ES-I3 (cell line): Measurements from ENCODE around the gene ANKRD6.

Experiments used
- H3K36me3 ChIP-seq: 2 replicates; pipeline ENCODE4 v1.6.1; 2013; ENCODE audit warnings: mild to moderate bottlenecking, low read length, control low read depth, moderate library complexity; ENCODE audit not compliant: insufficient read depth
- H3K4me1 ChIP-seq: 2 replicates; pipeline ENCODE4 v1.6.1; 2013; ENCODE audit warnings: mild to moderate bottlenecking, control low read depth, low read length; ENCODE audit not compliant: insufficient read depth
- H3K9ac ChIP-seq: 2 replicates; pipeline ENCODE4 v1.6.1; 2013; ENCODE audit warnings: low read depth, mild to moderate bottlenecking, low read length, moderate library complexity
- H3K9me3 ChIP-seq: 2 replicates; pipeline ENCODE4 v1.6.1; 2013; ENCODE audit warnings: mild to moderate bottlenecking, low read length, moderate library complexity; ENCODE audit not compliant: control insufficient read depth, insufficient read depth

Gene ANKRD6

DNA sequence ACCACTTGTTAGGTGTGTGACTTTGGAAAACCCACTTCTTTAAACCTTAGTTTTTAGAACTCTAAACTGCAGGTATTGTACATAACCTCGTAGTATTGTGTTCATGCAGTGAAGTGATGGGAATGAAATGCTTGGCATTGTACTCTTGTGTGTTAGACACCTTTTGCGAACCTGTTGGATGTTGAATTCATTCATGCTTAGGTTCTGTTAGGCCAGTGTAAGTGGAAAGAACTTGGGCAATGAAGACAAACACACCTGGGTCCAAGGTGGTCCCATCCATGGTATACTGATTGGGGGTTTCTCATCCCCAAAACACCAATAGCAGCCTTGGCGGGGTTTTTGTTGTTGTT is 1.2 kb downstream of the ANKRD6 start:
- Histone ChIP-seq H3K36me3 (no peaks in the 10 kb centered on the region), H3K4me1 (no peaks in the 10 kb centered on the region; the same call in 1 of the 2 replicates), H3K9me3 (no peaks in the 10 kb centered on the region), H3K9ac (peak overlapping the region; percentile 80; the same call in 1 of the 2 replicates)

DNA sequence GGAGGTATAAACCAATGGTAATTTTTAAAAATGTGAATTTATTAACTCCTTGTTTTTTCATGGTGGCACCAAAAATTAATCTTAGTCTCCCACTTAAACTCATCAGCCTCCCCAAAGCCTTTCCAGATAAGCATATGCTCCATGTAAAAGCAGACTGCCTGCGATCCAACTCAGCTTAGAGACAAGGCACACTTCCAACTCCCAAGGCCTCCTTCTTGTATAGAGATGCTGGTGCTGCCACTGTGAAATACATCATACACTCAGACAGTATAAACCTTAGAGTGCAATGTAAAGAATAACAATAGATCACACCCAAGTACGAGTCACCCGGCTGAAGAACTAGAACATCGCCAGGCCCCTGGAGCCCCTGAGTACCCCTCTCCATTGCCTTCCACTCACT is 2.0 kb downstream of the ANKRD6 start:
- Histone ChIP-seq H3K9me3 (no peaks in the 10 kb centered on the region), H3K4me1 (no peaks in the 10 kb centered on the region; the same call in 1 of the 2 replicates), H3K36me3 (no peaks in the 10 kb centered on the region), H3K9ac (no peak overlapping the region)

DNA sequence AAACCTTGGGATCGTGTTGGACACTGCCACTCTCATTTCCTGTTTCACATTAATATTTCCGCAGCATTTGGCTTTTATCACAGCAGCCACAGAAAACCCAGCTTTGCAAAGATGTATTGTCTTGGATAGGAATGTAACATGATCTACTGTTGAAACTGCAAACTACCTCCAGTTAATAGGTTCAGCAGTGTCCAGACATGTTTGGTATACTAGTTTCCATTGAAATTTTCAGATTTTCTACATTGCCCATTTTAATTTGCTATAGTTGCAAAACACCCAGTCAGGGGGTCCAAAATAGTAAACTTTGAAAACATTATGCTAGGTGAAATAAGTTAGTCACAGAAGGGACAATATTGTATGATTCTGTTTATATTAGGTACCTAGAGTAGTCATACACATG is 3.3 kb downstream of the ANKRD6 start:
- Histone ChIP-seq H3K9ac (no peak overlapping the region), H3K36me3 (no peaks in the 10 kb centered on the region), H3K4me1 (no peaks in the 10 kb centered on the region; the same call in 1 of the 2 replicates), H3K9me3 (no peaks in the 10 kb centered on the region)

DNA sequence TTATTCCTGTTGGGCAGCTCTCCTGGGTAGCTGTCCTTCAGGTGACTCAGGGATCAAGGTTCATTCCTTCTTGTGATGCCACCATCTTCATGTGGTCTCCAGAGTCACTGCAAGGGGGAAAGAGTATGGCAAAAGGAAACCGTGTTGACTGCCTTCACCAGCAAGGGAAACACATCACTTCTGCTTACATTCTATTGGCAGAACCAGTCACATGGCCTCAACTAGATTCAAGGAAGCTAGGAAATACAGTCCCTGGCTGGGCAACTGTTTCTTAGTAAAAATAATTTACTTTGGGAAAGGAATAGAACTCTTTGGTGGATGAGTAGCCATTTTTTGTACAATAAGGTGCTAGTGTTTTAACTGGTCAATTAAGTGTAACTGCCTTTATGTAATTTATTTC is 5.3 kb downstream of the ANKRD6 start:
- Histone ChIP-seq H3K36me3 (no peaks in the 10 kb centered on the region), H3K9ac (no peak overlapping the region), H3K4me1 (no peaks in the 10 kb centered on the region; the same call in 1 of the 2 replicates), H3K9me3 (no peaks in the 10 kb centered on the region)

DNA sequence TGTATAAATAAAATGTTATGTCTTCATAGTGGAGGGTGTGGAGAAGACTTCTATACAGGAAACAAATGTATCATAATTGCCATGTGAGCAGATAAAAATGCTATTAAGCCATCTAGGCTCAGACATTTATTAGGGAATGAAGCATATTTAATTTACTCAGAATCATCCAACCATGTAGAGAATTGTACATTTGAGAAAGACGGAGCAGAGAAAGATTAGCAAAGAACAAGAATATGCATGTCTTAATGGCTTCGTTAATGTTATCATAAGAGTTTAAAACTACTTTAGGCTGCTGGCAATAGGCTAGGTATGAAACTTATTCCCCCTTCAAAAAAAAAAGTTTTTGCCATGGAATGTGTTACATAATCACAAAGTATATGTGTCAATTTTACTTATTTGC is 6.1 kb downstream of the ANKRD6 start:
- Histone ChIP-seq H3K4me1 (no peaks in the 10 kb centered on the region; the same call in 1 of the 2 replicates), H3K36me3 (no peaks in the 10 kb centered on the region), H3K9me3 (no peaks in the 10 kb centered on the region), H3K9ac (no peak overlapping the region)

DNA sequence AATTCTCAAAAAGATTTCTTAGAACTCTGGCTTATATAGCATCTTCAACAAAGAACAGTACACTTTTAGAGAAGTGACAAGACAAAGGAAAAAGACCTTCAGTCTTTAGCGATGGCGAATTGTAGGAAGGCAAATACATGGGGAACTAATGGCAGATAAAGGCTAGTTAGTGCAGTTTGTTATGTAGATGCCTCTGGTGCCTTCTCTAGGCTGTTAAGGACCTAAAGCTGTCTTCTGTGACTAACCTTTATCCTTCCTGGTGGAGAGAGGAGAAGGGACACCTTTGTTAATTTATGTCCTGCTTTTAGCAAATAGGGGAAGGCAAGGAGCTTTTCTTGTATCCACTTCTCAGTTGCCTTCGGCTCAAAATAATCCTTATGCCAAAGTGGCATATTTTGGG is 7.2 kb downstream of the ANKRD6 start:
- H3K4me1 ChIP-seq = no peaks in the 10 kb centered on the region
- H3K9me3 ChIP-seq = no peaks in the 10 kb centered on the region
- no peak overlapping the region for H3K9ac ChIP-seq
- H3K36me3 ChIP-seq = no peaks in the 10 kb centered on the region

DNA sequence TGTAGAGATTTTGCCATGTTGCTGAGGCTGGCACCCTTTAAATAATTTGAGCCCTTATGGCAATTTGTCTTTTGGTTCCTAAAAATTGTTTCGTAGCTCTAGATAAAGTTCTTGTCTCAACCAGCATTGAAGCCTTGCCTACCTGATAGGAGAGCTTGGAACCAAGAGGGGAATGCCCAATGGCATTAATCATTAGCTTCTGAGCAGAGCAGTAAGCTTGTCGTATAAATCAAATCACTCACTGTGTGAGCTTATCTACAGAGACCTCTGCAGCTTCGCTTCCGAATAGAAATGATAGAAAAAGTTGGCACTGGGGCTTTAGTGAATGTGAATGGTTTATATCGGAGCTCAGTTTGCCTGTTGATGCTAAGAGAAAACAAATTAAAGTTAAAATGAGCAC is 10.7 kb downstream of the ANKRD6 start:
- H3K9ac ChIP-seq = no peak overlapping the region
- no peaks in the 10 kb centered on the region for H3K4me1 ChIP-seq
- no peaks in the 10 kb centered on the region for H3K36me3 ChIP-seq
- no peaks in the 10 kb centered on the region for H3K9me3 ChIP-seq

DNA sequence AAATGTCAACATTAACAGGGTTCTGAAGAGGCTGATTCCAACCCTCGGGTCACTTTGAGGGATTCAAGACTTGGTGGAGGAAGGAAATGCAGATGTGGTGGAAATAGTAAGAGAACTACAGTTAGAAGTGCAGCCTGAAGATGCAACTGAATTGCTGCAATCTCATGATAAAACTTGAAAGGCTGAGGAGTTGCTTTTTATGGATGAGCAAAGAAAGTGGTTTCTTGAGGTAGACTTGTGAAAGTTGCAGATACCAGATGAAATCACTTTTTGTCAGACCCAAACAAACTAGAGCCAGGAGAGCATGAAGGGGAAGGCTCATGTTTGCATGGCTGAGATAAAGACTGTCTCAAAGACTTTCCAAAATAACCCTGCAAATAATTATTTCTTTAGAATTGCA is 16.2 kb downstream of the ANKRD6 start:
- Histone ChIP-seq H3K9me3 (no peaks in the 10 kb centered on the region), H3K9ac (no peak overlapping the region), H3K4me1 (no peaks in the 10 kb centered on the region), H3K36me3 (no peaks in the 10 kb centered on the region)

DNA sequence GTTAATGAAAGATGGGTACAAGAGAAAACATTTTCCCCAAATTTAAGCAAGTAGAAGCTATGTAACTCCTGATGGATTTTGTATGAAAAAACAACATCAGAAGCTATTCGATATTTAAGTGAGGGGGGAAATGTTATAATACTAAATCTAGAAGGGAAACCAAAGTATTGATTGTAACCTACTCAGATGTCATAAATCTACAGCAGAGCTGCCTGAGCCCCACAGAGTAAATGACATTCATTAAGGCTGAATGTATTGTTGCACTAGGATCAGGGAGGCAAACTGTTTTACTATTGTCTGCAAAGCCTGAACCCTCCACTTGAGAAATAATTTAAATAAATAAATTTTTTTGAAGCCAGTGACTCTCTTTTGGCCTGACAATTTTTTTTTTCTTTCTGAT is 19.3 kb downstream of the ANKRD6 start:
- Histone ChIP-seq H3K4me1 (no peaks in the 10 kb centered on the region), H3K9me3 (no peaks in the 10 kb centered on the region), H3K36me3 (no peaks in the 10 kb centered on the region), H3K9ac (no peak overlapping the region)

DNA sequence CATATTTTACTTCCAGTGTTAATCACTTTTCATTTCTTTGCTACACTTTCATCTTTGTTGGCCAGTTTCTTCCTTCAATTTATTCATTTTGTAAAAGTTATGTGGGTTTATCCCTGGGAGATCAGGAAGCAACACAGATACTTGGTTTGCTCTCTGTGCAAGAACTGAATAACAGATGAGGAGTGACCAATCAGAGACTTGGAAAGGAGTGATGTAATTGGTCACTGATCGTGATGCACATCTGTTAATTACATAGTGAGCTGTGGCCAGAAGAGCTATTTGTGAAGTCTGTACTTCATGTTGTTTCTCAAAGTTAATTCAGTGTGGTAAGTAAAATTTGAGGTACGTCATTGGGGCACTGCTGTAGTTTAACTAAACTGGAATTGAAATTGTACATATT is 21.3 kb downstream of the ANKRD6 start:
- Histone ChIP-seq H3K9ac (no peak overlapping the region), H3K9me3 (no peaks in the 10 kb centered on the region), H3K36me3 (no peaks in the 10 kb centered on the region), H3K4me1 (no peaks in the 10 kb centered on the region)

DNA sequence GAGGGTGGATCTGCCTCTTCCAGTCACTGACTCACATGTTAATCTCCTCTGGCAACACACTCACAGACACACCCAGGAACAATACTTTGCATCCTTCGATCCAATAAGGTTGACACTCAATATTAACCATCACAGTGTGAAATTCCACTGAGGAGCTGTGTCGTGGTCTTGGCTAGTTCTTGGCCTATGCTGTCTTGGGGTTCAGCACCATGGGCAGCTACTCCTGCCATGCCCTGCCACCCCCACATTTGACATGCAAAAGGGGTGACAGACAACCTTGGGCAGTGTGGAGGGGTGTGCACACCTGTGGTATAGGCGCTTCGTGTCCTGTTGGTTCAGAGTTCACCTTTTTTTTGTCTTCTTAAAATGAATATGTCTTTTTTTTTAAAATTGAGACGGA is 25.8 kb downstream of the ANKRD6 start:
- Histone ChIP-seq H3K36me3 (no peaks in the 10 kb centered on the region), H3K4me1 (no peaks in the 10 kb centered on the region), H3K9ac (no peak overlapping the region), H3K9me3 (no peaks in the 10 kb centered on the region)

DNA sequence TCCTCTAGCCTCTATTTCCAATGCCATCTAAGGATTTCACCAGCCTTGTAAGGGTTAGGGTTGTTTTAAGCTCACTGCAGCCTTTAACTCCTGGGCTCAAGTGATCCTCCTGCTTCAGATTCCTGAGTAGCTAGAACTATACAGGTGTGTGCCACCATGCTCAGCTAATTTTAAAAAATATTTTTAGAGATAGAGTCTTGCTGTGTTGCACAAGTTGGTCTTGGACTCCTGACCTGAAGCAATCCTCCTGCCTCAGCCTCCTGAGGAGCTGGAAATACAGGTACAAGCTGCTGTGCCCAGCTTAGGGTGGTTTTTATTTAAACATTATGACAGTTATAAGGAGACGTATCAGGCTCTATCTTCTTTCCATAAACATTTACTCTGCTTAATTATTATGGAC is 26.5 kb downstream of the ANKRD6 start:
- H3K9me3 ChIP-seq = no peaks in the 10 kb centered on the region
- H3K4me1 ChIP-seq = no peaks in the 10 kb centered on the region
- no peak overlapping the region for H3K9ac ChIP-seq

DNA sequence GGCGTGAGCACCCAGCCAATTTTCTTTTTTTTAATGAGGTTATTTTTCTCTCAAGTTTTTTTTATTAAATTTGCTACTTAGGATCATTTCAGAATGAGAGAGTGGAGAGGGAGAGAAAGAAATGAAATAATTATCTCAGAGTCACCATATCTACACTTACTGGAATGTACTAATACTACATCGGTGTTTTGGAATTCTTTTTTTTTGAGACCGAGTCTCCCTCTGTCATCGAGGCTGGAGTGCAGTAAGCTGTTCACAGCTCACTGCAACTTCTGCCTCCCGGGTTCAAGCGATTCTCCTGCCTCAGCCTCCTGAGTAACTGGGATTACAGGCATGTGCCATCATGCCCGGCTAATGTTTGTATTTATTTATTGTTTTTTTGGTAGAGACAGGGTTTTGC is 27.8 kb downstream of the ANKRD6 start:
- H3K4me1 ChIP-seq = no peaks in the 10 kb centered on the region
- H3K9ac ChIP-seq = no peak overlapping the region
- no peaks in the 10 kb centered on the region for H3K36me3 ChIP-seq
- H3K9me3 ChIP-seq = no peaks in the 10 kb centered on the region

More for the DNA sequence above, 26.5 kb downstream of the ANKRD6 start:
- no peaks in the 10 kb centered on the region for H3K36me3 ChIP-seq

DNA sequence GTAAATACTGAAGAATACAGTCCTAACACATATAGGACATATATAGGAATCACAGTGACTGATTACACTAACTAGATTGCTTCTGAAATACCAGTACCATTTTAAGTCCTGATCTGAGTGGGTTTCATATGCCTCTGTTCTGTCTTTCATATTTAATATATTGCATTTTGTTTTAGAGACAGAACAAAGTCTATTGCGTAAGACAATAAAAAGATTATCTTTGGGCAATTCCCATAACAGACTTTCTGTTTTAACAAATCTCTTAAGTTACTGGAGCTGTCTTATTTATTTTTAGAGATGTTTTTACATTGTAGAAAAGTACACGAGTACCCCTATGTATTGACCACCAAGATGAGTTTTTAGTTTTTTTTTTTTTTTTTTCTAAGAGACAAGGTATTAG is 29.6 kb downstream of the ANKRD6 start:
- no peaks in the 10 kb centered on the region for H3K4me1 ChIP-seq
- H3K36me3 ChIP-seq = no peaks in the 10 kb centered on the region
- H3K9ac ChIP-seq = no peak overlapping the region
- H3K9me3 ChIP-seq = no peaks in the 10 kb centered on the region

DNA sequence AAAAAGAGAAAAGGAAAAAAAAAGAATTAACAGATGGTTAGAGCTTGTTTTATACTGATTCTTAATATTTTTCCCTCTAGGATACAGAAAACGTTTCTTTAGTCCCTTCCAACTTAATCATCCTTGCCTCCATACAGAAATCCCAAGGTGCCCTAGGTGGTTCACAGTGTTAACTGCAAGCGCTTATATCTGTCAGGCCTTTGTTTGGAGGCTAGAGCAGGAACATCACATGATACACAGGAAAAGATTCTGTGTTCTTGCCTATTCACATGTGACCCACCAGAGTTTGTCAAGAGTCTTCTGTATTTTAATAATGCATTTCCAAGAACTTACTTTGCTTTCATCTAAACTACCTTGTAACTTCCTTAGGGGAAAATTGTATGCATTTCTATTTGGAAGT is 31.3 kb downstream of the ANKRD6 start:
- no peak overlapping the region for H3K9ac ChIP-seq
- no peaks in the 10 kb centered on the region for H3K36me3 ChIP-seq
- H3K4me1 ChIP-seq = no peaks in the 10 kb centered on the region
- H3K9me3 ChIP-seq = no peaks in the 10 kb centered on the region

DNA sequence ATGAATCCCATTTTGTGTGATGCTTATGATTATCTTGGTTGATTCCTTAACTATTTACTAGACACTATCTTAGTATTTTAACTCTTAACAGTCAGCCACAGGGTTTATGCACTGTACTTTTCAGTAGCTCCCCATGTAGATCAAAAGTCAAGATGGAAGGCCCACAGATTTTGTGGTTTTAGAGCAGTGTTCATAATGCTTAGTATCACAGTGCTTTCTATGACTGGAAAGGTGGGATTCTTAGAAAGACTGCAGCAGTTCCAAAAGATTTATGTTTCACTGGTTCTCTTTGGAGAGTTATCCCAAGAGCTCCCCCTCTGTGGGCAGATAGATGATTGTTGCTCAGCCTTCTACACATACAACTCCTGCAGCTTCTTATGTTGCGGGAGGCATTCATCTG is 34.5 kb downstream of the ANKRD6 start:
- no peak overlapping the region for H3K9ac ChIP-seq
- H3K9me3 ChIP-seq = no peaks in the 10 kb centered on the region
- H3K36me3 ChIP-seq = no peaks in the 10 kb centered on the region
- H3K4me1 ChIP-seq = no peaks in the 10 kb centered on the region
